GM18519 (cell line): ENCODE results near the gene LHX6.

Experiments
- ATAC-seq: cut with Tn5 transposase; IDR thresholded peaks from one replicate; pipeline ENCODE4 v1.9.1; 2021; ENCODE audit warnings: mild to moderate bottlenecking, moderate library complexity; ENCODE audit not compliant: unreplicated experiment, low FRiP score

LHX6 gene

DNA sequence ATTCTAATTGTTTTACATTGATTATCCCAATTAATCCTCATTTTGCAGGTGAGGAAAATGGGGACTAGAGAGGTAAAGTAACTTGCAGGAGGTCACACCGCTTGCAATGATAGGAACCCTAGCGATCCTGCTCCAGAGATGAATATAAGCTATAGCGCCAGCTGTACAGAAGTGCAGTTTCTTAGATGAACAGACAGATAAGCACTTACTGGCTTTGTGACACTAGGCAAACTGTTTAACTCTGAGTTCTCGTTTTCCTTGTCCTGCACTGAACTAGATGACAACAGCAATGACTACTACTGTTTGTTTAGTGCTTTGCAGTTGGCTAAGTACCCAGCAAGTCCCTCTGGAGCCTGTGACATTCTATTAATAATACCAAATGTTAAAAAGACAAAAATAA is 11.1 kb downstream of the LHX6 start:
- no peak for ATAC-seq

GRCh38 chr9:122216798-122217418 is 11.8 kb downstream of the LHX6 start:
- no peak for ATAC-seq

DNA sequence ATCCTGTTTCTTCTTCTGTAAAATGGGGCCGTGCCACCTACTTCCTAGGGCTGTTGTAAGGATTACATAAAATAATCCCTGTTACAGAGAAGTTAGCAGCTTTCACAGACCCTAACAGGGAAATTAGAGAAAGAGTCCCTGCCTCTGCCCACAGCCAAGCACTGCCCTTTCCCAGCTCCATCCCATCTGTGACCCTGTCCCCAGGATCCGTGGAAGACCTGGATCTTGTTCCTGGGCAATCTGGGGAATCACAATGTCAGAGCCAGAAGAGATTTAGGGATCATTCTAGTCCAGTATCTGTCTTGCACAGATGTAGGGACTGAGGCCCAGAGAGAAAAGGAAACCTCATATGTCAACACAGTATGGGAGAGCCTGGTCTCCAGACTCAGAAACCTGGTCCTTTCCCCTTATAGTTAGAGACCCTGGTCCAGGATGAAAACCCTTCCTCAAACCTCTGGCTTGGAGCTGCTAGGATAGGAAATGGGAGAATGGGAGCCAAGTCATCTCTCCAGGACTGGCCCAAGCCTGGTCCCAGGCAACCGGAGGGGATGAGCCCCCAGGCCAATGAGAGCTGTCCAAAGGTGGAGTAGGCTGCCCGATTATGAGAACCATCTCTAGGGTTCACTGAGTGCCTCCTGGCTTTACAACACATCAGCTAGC is 12.5 kb downstream of the LHX6 start:
- ATAC-seq: no peak

- ATAC-seq: no peak
These were observed 13.1 kb downstream of the LHX6 start for GRCh38 chr9:122215663-122216062.

- no peak for ATAC-seq
These were observed 14.2 kb downstream of the LHX6 start for GRCh38 chr9:122214507-122214906.

GRCh38 chr9:122213589-122214413 is 15.0 kb downstream of the LHX6 start:
- no peak for ATAC-seq

DNA sequence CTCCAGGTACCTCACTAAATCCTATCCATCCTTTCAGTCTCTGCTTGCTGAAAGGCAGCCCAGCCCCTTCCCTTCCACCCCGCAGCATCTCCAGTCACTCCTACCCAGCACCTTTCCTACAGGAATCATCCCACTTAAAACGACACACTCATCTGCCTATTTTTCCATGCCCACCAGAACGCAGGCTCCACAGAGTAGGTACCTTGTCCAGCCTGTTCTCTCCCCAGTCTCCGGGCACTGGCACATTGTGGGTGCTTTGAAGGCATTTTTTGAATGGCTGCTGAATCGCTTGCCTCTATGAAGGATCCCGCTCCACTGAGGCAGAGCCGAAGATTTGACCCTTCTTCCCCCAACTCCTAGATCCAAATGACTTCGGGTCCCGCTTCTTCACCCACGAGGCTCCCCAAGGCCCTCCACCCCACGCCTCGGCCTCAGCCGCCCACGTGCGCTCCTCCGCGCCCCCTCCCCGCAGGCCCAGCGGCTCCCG is 15.6 kb downstream of the LHX6 start:
- ATAC-seq: no peak

DNA sequence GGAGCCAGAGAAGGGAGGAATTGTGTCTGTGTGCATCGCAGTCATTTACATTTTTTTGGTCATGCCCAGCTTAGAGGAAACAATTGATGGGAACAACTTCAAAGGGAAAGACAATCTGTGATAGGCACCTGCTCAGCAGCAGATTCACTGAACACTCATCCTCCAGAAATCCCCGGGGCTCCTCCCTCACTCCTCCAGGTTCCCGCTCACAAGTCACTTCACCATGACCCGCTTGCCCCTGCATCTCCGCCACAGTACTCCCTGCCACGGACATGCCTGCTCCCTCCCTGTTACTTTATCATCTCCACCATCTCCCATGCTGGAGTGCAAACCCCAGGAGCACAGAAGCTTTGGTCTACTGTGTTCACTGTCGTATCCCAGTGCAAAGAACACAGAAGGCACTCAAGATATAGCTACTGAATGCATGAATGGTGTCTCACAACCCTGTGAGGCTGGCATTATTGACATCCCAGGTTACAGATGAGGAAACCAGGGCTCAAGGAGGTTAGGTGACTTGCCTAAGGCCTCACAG is 16.2 kb downstream of the LHX6 start:
- no peak for ATAC-seq

GRCh38 chr9:122209451-122209850 is 19.3 kb downstream of the LHX6 start:
- ATAC-seq: no peak

DNA sequence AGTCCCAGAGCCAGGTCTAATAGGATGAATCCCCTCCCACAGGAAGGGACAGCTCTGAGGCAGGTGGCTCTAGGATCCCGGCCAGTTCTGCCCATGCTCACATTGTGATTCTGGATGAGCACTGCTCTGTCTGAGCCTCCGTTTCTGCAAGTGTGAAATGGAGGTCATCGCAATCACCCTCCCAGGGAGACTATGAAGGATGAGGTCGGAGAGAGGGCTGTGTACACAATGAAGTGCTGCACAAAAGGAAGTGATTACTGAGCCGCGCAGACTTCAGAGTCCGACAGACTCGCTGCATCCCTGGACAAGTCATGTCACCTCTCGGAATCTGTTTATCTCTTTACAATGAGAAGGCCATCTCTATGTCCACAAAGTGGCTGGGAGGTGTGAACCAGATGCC is 21.7 kb downstream of the LHX6 start:
- ATAC-seq: no peak

DNA sequence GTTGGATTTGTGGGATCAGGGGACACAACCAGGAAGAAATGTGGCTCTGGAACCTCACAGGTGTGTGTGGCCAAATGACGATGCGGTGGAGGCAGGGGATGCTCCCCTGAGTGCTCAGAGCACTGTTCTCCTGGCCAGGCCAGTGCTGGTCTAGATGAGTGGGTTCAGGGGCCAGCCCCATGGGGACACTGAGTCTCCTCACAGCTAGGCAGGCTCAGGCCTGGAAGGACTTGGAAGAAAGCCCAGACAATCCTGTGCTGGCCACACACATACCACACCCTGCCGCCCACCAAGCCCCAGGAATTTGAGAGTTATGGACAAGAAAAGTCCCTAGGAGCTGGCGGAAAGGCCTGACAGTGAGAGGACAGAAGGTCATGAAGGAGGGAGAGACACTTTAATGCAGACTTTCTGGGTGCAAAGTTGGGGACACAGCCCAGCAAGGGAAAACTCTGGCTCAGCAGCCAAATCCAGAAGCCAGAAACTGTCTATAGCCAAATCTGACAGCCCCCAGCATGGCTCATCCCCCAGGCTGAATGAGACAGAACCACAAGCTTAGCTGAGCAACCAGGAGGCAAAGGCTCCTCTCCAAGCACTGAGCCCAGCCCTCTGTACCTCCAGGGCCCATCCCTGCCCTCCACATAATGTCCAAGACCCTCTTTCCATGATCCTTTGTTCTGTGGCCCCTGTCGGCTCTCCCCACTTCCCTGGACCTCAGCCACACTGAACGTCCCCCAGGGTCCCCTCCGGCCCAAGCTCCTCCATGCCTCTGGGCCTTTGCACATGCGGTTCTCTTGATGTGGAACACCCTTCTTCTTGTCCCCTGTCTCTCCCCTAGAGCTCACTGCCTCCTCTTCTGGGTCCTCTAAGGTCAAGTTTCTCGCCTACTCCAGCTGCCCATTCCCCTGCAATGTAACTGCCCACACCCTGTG is 22.4 kb downstream of the LHX6 start:
- no peak for ATAC-seq

GRCh38 chr9:122205176-122205575 is 23.6 kb downstream of the LHX6 start:
- ATAC-seq: no peak

DNA sequence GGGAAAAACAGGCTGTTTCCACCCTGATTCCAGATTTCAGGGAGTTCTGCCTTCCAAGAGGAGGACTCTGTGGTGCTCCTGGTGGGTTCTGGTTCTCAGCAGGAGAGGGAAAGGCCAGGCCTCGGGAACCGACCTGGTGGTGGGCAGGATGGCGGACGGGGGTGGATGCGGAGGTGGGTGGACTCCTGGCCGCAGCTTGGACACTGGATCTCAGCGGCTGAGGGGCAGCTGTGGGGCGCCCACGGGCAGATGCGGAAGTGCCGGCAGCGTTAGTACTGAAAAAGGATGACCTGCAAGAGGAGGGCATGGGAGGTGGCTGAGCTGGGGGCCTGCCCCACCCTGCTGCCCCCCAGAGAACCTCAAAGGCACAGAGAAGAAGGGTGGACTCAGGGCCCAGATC is 24.3 kb downstream of the LHX6 start:
- ATAC-seq: no peak

DNA sequence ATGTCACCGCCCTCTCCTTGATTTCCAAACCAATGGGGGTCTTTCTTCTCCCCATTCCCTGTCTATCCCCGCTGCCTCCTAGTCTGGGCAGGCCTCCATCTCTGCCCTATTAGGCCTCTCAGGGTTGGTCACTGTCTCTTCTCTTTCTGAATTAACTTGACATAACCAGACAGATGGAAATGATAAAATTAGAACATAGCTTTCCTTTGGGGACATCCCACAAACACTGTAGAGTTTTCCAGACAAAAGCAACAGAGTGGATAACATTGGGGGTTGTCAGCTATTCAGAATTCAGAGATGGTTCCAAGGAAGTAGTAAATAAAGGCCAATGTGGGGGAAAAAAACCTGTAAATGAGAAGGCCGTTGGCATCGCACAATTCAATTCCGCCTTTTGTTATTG is 24.7 kb downstream of the LHX6 start:
- ATAC-seq: no peak

DNA sequence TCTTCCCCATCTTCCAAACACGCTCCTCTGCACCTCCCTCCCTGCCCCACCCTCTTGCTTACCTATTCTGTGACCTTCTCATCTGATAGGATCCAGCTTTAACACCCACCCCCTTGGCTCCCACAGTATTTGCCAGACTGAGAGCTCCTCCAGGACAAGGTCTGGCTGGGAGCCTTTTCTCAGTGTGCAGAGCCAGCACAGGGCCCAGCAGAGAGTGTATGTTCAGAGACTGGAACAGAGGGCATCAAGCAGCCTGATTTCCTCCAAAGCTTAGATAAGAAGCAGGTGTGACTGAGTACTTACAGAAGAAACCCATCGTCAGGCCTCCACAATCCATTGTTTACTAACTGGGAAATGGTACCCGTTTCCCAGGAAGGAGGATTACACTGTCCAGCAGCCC is 26.6 kb downstream of the LHX6 start:
- no peak for ATAC-seq

GRCh38 chr9:122201641-122202040 is 27.1 kb downstream of the LHX6 start:
- no peak for ATAC-seq

GRCh38 chr9:122200960-122201595 is 27.7 kb downstream of the LHX6 start:
- ATAC-seq: no peak

- ATAC-seq: no peak
These were observed 30.9 kb downstream of the LHX6 start for GRCh38 chr9:122197882-122198281.

GRCh38 chr9:122197426-122197825 is 31.3 kb downstream of the LHX6 start:
- no peak for ATAC-seq

GRCh38 chr9:122195875-122196274 is 32.9 kb downstream of the LHX6 start:
- ATAC-seq: no peak
